ENCODE results near the gene HNRNPA0.

The HNRNPA0 gene

GRCh38 chr5:137735555-137736284, 18.4 kb downstream of the HNRNPA0 start, which contains the start of gene KLHL3:
KLHL3 (minus strand) TSS chr5:137736089; CDS start chr5:137735646, 443 bp downstream.
- Histone ChIP-seq H3K9me3 (ENCODE audit: control extremely low read depth in 1 of 5, control insufficient read depth in 4 of 5, insufficient read depth in 2 of 5, low read depth in 1 of 5, low read length in 4 of 5) (no peaks in the 10 kb centered on the region), H3K27ac (ENCODE audit: insufficient read depth in 1 of 2, low read depth in 1 of 2, low read length in 2 of 2, poor library complexity in 1 of 2, severe bottlenecking in 2 of 2) (peak within 1 kb of the TSS in 1 of 2 experiments; percentile 11), H3K36me3 (ENCODE audit: control insufficient read depth in 4 of 4, insufficient read depth in 4 of 4, low read length in 3 of 4) (no peaks in the 10 kb centered on the region), H3K27me3 (replicated peaks in 2 of 5; ENCODE audit: control insufficient read depth in 4 of 5, insufficient read depth in 5 of 5, low read length in 4 of 5) (no peaks in the 10 kb centered on the region), H3K4me1 (ENCODE audit: control extremely low read depth in 1 of 4, control insufficient read depth in 4 of 4, insufficient read depth in 4 of 4, low read length in 3 of 4) (peaks cover 26 to 61% (median 38%) of the 10 kb centered on the region in 4 experiments), H3K4me3 (ENCODE audit: control insufficient read depth in 1 of 7, extremely low read depth in 1 of 7, insufficient read depth in 4 of 7, low read depth in 2 of 7, low read length in 6 of 7) (peak within 1 kb of the TSS; percentile 28 to 92 (median 74))
- 2% methylated on average over 12 of the region's 12 CpGs for WGBS (ENCODE audit: insufficient coverage)
- DNase-seq: peak in 2 of 3 donors; percentile 69 to 83
- POLR2A ChIA-PET: interaction anchor here (0.7 to 1.5 kb wide), 3 partner anchors 18 to 77 kb away, joined by 3 to 4 read pairs (median 3); partner anchors contain the start of gene HNRNPA0
- CTCF ChIA-PET: interaction anchor here (0.6 to 7.3 kb wide), 11 partner anchors 15 to 106 kb away, joined by 3 to 66 read pairs (median 5); no protein-coding TSS in a partner anchor

GRCh38 chr5:137734962-137735554, 19.1 kb downstream of the HNRNPA0 start:
- POLR2A ChIA-PET: interaction anchor here (0.7 to 1.5 kb wide), 2 partner anchors 19 to 20 kb away, joined by 3 to 4 read pairs; partner anchors contain the start of gene HNRNPA0

GRCh38 chr5:137734331-137734730, 19.8 kb downstream of the HNRNPA0 start:
- peak overlapping the region in 6 of 7 experiments; percentile 72 to 92 (median 77) for H3K4me3 ChIP-seq (ENCODE audit: control insufficient read depth in 1 of 7, extremely low read depth in 1 of 7, insufficient read depth in 4 of 7, low read depth in 2 of 7, low read length in 6 of 7)
- no peaks in the 10 kb centered on the region for H3K27me3 ChIP-seq (replicated peaks in 2 of 5; ENCODE audit: control insufficient read depth in 4 of 5, insufficient read depth in 5 of 5, low read length in 4 of 5)
- H3K4me1 ChIP-seq (ENCODE audit: control extremely low read depth in 1 of 4, control insufficient read depth in 4 of 4, insufficient read depth in 4 of 4, low read length in 3 of 4): peaks cover 26 to 59% (median 38%) of the 10 kb centered on the region in 4 experiments
- H3K36me3 ChIP-seq (ENCODE audit: control insufficient read depth in 4 of 4, insufficient read depth in 4 of 4, low read length in 3 of 4): peaks cover 0 to 4% (median 0%) of the 10 kb centered on the region in 4 experiments
- DNase-seq: peak in 2 of 3 donors; percentile 63 to 81
- 8% methylated on average over 1 of the region's 2 CpGs for WGBS (ENCODE audit: insufficient coverage)
- ChIA-PET CTCF (interaction anchor here (2.4 to 7.3 kb wide), 4 partner anchors 8 to 74 kb away, joined by 14 to 66 read pairs (median 28); no protein-coding TSS in a partner anchor), POLR2A (no interaction called here)
- H3K27ac ChIP-seq (ENCODE audit: insufficient read depth in 1 of 2, low read depth in 1 of 2, low read length in 2 of 2, poor library complexity in 1 of 2, severe bottlenecking in 2 of 2): no peak overlapping the region
- H3K9me3 ChIP-seq (ENCODE audit: control extremely low read depth in 1 of 5, control insufficient read depth in 4 of 5, insufficient read depth in 2 of 5, low read depth in 1 of 5, low read length in 4 of 5): no peaks in the 10 kb centered on the region

More at GRCh38 chr5:137734962-137735554, 19.1 kb downstream of the HNRNPA0 start:
- CTCF ChIA-PET: interaction anchor here (0.8 to 7.3 kb wide), 8 partner anchors 14 to 97 kb away, joined by 3 to 66 read pairs (median 6); no protein-coding TSS in a partner anchor
- Histone ChIP-seq H3K36me3 (ENCODE audit: control insufficient read depth in 4 of 4, insufficient read depth in 4 of 4, low read length in 3 of 4) (peaks cover 0 to 1% (median 0%) of the 10 kb centered on the region in 4 experiments), H3K4me3 (ENCODE audit: control insufficient read depth in 1 of 7, extremely low read depth in 1 of 7, insufficient read depth in 4 of 7, low read depth in 2 of 7, low read length in 6 of 7) (peak overlapping the region; percentile 28 to 92 (median 74)), H3K4me1 (ENCODE audit: control extremely low read depth in 1 of 4, control insufficient read depth in 4 of 4, insufficient read depth in 4 of 4, low read length in 3 of 4) (peaks cover 26 to 61% (median 38%) of the 10 kb centered on the region in 4 experiments), H3K27me3 (replicated peaks in 2 of 5; ENCODE audit: control insufficient read depth in 4 of 5, insufficient read depth in 5 of 5, low read length in 4 of 5) (no peaks in the 10 kb centered on the region), H3K27ac (ENCODE audit: insufficient read depth in 1 of 2, low read depth in 1 of 2, low read length in 2 of 2, poor library complexity in 1 of 2, severe bottlenecking in 2 of 2) (peak overlapping the region in 1 of 2 experiments; percentile 11), H3K9me3 (ENCODE audit: control extremely low read depth in 1 of 5, control insufficient read depth in 4 of 5, insufficient read depth in 2 of 5, low read depth in 1 of 5, low read length in 4 of 5) (no peaks in the 10 kb centered on the region)
- 1% methylated on average over 6 of the region's 14 CpGs for WGBS (ENCODE audit: insufficient coverage)
- DNase-seq: peak in 2 of 3 donors; percentile 26 to 48

- H3K9me3 ChIP-seq (ENCODE audit: control extremely low read depth in 1 of 5, control insufficient read depth in 4 of 5, insufficient read depth in 2 of 5, low read depth in 1 of 5, low read length in 4 of 5): no peaks in the 10 kb centered on the region
- no peak for DNase-seq
- ChIA-PET CTCF (interaction anchor here (1.1 to 7.3 kb wide), 3 partner anchors 8 to 74 kb away, joined by 4 to 66 read pairs (median 20); no protein-coding TSS in a partner anchor), POLR2A (no interaction called here)
- peak overlapping the region in 6 of 7 experiments; percentile 3 to 92 (median 77) for H3K4me3 ChIP-seq (ENCODE audit: control insufficient read depth in 1 of 7, extremely low read depth in 1 of 7, insufficient read depth in 4 of 7, low read depth in 2 of 7, low read length in 6 of 7)
- H3K27me3 ChIP-seq (replicated peaks in 2 of 5; ENCODE audit: control insufficient read depth in 4 of 5, insufficient read depth in 5 of 5, low read length in 4 of 5): no peaks in the 10 kb centered on the region
- peaks cover 0 to 4% (median 0%) of the 10 kb centered on the region in 4 experiments for H3K36me3 ChIP-seq (ENCODE audit: control insufficient read depth in 4 of 4, insufficient read depth in 4 of 4, low read length in 3 of 4)
- 83% methylated on average over 3 of the region's 3 CpGs for WGBS (ENCODE audit: insufficient coverage)
- H3K27ac ChIP-seq (ENCODE audit: insufficient read depth in 1 of 2, low read depth in 1 of 2, low read length in 2 of 2, poor library complexity in 1 of 2, severe bottlenecking in 2 of 2): no peak overlapping the region
- peaks cover 26 to 59% (median 38%) of the 10 kb centered on the region in 4 experiments for H3K4me1 ChIP-seq (ENCODE audit: control extremely low read depth in 1 of 4, control insufficient read depth in 4 of 4, insufficient read depth in 4 of 4, low read length in 3 of 4)
Measured at GRCh38 chr5:137733922-137734321, 20.2 kb downstream of the HNRNPA0 start.

- Histone ChIP-seq H3K27ac (ENCODE audit: insufficient read depth in 1 of 2, low read depth in 1 of 2, low read length in 2 of 2, poor library complexity in 1 of 2, severe bottlenecking in 2 of 2) (no peak overlapping the region), H3K36me3 (ENCODE audit: control insufficient read depth in 4 of 4, insufficient read depth in 4 of 4, low read length in 3 of 4) (peaks cover 0 to 4% (median 0%) of the 10 kb centered on the region in 4 experiments), H3K9me3 (ENCODE audit: control extremely low read depth in 1 of 5, control insufficient read depth in 4 of 5, insufficient read depth in 2 of 5, low read depth in 1 of 5, low read length in 4 of 5) (no peaks in the 10 kb centered on the region), H3K4me1 (ENCODE audit: control extremely low read depth in 1 of 4, control insufficient read depth in 4 of 4, insufficient read depth in 4 of 4, low read length in 3 of 4) (peaks cover 26 to 59% (median 38%) of the 10 kb centered on the region in 4 experiments), H3K4me3 (ENCODE audit: control insufficient read depth in 1 of 7, extremely low read depth in 1 of 7, insufficient read depth in 4 of 7, low read depth in 2 of 7, low read length in 6 of 7) (no peak overlapping the region), H3K27me3 (replicated peaks in 2 of 5; ENCODE audit: control insufficient read depth in 4 of 5, insufficient read depth in 5 of 5, low read length in 4 of 5) (no peaks in the 10 kb centered on the region)
- 91% methylated on average over 3 of the region's 3 CpGs for WGBS (ENCODE audit: insufficient coverage)
- ChIA-PET CTCF (interaction anchor here (1.0 to 7.3 kb wide), 7 partner anchors 7 to 103 kb away, joined by 3 to 66 read pairs (median 4); no protein-coding TSS in a partner anchor), POLR2A (no interaction called here)
- DNase-seq: no peak
Measured at GRCh38 chr5:137733006-137733405, 21.2 kb downstream of the HNRNPA0 start.

- Histone ChIP-seq H3K27ac (ENCODE audit: insufficient read depth in 1 of 2, low read depth in 1 of 2, low read length in 2 of 2, poor library complexity in 1 of 2, severe bottlenecking in 2 of 2) (no peak overlapping the region), H3K9me3 (ENCODE audit: control extremely low read depth in 1 of 5, control insufficient read depth in 4 of 5, insufficient read depth in 2 of 5, low read depth in 1 of 5, low read length in 4 of 5) (no peaks in the 10 kb centered on the region), H3K4me3 (ENCODE audit: control insufficient read depth in 1 of 7, extremely low read depth in 1 of 7, insufficient read depth in 4 of 7, low read depth in 2 of 7, low read length in 6 of 7) (no peak overlapping the region), H3K27me3 (replicated peaks in 2 of 5; ENCODE audit: control insufficient read depth in 4 of 5, insufficient read depth in 5 of 5, low read length in 4 of 5) (no peaks in the 10 kb centered on the region), H3K36me3 (ENCODE audit: control insufficient read depth in 4 of 4, insufficient read depth in 4 of 4, low read length in 3 of 4) (peaks cover 0 to 4% (median 0%) of the 10 kb centered on the region in 4 experiments), H3K4me1 (ENCODE audit: control extremely low read depth in 1 of 4, control insufficient read depth in 4 of 4, insufficient read depth in 4 of 4, low read length in 3 of 4) (peaks cover 15 to 43% (median 27%) of the 10 kb centered on the region in 4 experiments)
- ChIA-PET CTCF (interaction anchor here (1.2 to 7.3 kb wide), 2 partner anchors 12 to 71 kb away, joined by 3 to 66 read pairs; no protein-coding TSS in a partner anchor), POLR2A (no interaction called here)
- no peak for DNase-seq
- 86% methylated on average over 2 of the region's 3 CpGs for WGBS (ENCODE audit: insufficient coverage)
Measured at GRCh38 chr5:137731176-137731575, 23.0 kb downstream of the HNRNPA0 start.
